HG03045 (cell line): ENCODE measurements around the gene NAV2.

ENCODE experiments used
- ATAC-seq: cut with Tn5 transposase; IDR thresholded peaks from one replicate; pipeline ENCODE4 v1.9.1; 2021; ENCODE audit warnings: mild to moderate bottlenecking, moderate library complexity; ENCODE audit not compliant: unreplicated experiment

The NAV2 gene

DNA sequence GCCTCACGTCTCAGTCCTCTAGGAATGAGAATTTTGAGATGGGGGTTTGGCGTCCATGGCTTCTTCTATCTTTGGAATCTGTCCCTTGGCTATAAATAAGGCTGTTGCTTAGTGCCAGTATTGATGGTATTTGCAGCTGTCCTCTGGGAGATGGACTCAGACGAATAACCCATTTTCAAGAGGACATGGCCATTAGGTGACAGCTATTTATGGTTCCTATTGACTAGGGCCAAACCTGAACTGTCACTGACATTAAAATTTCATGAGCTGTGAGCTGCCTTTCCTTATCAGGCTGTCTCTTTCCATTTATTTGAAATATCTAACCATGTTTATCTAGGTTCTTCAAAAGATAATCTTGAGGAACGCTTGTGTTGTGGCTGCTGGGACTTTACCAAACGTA, 92.7 kb downstream of the NAV2 start:
- no peak for ATAC-seq

DNA sequence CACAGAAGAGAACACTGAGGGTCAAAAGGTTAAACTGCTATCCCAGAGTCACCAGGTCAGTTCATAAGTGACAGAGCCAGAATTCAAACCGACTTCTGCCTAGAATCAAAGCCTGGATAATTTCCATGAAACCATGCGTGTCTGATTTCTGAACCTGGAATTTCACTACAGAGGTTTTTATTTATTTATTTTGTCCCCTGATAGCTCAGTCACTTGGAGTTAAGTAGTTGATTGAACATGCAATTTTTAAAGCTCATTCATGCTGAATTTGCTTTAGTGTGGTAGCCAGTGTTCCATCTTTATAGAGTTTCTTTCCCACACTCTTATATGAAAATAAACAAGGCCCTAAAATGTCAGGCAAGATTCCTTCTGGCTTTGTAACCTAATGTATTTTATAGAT, 93.2 kb downstream of the NAV2 start:
- ATAC-seq: no peak

DNA sequence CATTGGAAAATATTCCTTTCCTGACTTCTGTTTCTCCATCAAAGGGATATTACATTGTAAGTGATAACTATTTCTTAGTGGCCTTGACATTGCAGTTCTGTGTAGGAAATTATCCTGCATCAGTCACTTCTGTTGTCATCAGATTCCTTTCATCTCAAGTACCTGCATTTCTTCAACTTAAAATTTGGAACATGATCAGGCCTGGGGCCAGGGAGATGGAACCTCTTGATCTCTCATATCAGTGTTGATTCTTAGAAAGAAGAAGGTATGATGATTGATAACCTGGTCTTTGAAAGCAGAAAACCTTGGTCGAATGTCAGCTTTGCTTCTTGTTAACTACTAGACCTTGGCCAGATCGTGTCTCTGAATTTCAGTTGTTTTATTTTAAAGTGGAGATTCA, 93.6 kb downstream of the NAV2 start:
- ATAC-seq: no peak

DNA sequence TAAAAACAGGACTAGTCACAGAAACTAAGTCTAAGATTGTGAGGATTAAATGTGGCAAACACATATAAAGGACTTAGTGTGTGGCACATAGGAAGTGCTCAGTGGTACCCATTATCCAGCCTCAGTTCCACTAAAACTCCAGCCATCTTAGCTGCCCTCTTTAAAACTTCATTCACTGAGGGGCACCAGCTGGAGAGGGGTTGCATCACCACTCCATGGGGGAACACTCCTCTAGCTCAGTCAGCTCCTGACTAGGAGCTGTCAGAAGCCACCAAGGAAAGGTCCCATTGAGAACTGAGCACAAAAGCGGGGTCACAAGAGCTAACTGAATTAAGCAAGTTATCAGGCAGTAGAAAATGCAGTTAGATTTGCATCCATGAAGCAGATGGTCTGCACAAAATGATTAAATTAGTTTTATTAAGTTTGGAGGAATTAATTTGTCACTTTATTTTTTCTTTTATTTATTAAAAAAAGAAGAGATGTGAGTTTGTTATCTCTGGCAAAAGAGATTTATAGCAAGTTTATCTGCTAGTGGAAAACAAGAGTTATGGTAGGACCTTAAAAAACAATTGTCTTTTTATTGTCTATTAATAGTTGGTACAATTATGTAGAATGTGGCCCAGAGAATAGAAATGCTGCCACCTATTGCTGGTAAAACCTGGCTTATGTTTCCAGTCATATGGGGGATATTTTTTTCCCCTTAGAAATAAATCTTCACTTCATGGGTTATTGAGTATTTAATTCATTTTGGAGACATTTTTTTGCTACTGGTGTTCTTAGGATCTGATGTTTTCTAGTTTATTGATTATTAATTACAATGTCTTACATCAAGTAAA, 95.7 kb downstream of the NAV2 start:
- ATAC-seq: no peak

DNA sequence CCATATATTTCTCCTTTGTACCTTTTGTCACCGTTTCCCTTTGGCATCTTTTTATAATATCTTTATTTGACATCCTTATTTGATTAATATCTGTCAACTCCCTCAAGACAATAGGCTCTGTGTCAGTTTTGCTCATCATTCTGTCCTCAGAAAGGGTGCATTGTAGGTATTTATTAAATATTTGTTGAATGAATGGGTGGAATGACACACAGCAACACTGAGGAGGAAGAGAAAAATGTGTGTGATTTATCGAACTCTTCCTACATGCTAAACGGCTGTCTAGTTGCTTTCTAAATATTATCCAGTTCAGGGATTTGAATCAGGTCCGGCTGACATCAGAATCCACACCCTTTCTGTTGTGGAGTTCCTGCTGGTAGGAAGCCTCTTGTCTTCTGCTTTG, 98.2 kb downstream of the NAV2 start:
- ATAC-seq: no peak

DNA sequence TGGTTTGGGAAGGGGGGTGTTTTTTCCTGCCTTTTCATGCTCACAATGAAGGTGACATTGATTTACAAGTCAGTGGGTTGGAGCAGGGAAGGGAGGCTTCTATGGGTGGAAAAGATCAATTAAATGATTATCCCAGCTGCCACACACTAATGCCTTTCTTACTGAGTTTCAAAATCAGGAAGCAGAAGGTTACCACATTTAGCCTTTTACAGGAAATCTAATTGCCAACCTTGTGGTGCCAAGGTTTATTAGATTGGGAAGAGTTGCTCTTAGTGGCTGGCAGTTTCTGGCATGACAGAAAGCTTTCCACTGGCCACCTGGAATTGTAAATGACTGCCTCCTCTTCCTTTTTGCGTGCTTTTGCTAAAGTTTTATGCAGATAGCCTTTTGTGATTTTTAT, 98.7 kb downstream of the NAV2 start:
- ATAC-seq: no peak

DNA sequence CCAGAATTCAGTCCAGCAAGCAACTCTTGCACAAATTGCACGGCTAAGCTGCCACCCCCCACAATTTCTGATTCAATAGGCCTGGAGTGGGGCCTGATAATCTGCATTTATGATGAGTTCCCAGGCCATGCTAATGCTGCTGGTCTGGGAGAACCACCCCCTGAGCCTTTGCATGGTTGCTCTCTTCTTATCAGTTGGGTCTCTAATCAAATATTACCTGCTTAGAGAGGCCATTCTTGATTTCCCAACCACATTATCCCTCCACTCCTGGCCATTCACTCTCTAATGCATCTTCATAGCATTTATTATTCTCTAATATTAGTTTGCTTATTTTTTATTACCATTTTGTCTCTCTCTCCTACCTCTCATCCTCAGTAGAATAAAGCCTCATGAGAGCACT, 99.5 kb downstream of the NAV2 start:
- ATAC-seq: no peak

DNA sequence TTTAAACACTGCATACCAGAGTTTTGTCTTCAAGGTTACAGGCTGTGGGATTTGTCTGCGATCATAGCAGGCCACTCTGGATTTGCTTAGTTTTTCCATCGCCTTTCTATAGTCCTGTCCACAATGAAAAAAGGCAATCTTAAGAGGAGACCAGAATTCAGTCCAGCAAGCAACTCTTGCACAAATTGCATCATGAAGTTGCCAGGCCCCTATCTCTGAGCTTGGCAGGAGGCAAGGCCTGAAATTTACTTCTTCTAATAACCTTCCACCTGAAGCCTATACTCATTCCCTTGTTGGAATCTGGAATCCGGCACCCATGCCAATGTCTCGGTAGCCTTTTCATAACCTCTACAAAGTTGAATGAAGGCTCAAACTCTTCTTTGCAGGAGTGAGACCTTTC, 100.1 kb downstream of the NAV2 start:
- no peak for ATAC-seq

DNA sequence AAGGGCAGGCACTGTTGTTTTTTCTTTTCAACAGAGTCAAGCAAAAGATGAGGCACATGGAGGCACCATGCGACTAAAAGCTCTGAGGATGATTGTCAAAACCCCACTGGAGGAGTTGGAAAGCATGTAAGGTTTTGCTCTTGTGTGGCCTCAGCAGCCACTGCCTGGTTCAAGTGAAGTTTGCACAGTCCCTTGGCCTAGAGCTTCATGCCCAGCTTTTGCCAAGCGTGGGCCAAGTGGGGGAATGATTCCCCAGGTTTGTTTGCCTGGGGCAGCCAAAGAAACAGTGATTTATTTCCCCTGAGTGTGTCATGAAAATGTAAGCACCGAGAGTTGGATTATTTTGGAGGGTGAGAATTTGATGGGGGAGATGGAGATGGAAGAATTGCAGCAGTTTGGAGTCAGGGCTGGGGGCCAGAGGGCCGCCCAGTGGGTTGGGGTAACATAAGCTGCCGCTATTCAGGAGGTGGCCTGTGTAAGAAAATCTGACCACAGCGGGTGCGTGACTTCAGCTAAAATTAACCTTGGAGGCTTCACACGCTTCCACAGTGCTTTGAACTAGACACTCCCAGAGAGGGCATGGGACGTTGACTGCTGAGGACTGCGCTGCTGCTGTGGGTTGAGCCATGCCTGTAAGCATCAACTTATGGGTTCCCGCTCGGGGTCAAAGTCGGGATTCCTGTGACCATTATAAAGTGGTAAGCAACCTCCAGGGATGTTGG, 100.7 kb downstream of the NAV2 start:
- no peak for ATAC-seq

DNA sequence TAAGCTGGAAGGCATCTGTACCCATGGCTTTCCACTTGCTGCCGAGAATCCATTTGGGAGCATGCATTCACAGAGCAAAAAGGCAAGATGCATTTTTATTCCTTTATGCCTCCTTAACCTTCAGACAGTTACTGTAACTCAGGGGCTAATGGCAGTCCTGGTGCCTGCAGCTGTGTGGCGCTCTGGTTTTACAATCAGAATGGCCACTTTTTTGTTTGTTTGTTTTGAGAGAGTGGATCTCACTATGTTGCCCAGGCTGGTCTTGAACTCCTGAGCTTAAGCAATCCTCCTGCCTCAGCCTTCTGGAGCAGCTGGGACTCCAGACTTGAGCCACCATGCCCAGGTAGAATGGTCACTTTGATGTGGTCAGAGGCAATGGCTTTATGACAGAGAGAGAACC, 101.8 kb downstream of the NAV2 start:
- ATAC-seq: no peak

DNA sequence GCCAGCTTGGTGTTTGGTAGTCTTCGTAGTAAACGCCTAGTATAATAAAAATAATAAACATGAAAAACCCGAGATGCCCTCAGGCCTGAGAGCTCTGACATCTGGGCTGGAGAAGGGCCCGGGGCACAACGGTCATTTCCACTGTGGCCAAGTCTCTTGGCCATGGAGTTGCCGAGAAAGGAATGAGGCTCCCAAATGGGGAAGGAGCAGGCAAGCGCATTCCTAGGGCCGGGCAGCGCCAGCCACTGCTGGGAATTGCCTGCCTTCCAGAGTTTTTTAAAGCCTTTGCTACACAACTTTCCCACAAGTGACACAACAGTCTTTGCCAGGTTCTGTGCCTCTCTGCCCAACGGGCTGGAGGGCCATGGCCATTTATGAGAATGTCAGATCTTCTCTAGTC, 103.4 kb downstream of the NAV2 start:
- no peak for ATAC-seq

DNA sequence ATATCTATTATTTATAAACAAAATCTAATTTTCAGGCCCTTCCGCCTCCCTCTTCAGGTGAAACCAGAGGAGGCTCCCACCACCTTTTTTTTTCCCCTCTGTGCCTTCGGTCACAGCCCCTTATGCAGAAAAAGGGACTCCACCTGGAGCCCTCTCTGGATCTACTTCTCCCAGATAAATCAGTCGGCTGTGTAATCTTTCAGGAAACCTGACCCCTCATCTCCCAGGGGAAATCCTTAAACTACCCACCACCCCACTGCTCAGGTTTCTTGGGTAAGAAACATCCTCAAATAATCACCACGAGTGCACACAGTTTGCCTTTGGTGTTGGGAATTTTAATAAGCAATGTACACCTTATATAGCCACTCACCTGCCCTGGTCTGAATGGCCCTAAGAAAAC, 104.2 kb downstream of the NAV2 start:
- ATAC-seq: no peak

DNA sequence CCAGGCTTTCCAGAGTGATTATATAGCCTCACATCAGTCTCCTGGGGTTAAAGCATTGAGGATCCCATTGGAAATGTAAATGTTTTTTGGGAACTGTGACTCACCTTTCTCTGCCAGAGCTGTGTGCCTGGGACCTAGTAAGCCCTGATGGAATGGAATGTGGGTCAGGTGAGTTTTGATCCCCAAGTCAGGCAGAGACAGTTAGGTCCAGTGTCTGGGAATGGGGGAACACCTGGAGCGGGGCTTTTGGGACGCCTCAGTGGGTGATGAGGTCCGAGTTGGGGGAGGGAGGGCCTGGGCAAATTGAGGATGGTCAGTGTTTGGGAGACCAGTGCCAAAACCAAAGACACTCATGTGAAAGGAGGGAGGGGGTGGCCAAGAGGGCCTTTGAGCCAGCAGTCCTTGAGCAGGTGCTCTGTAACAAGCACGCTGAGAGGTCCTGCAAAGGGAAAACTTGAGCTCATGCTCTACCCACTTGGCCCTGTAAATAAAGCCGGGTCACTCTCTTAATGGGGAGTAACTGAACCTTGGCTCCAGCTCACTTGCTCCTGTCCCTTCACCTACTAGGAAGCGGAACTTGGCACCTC, 104.7 kb downstream of the NAV2 start:
- ATAC-seq: no peak

DNA sequence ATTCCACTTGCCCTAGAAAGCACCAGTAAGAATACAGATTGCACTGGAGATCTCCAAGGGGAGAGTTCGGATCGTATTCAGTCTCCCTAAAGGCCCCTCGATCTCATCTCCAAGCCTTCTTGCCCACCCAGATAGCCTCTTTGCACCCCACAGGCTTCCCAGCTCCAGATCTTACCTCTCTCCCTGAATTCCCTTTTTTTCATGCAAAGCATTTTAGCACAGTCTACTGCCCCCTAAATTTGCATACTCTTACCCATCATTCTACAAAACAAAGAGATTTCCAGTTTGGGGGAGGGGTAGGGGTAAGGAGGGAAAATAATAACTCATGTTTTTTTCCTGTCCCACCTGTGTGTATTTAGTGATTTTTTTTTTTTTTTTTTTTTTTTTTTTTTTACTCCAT, 105.2 kb downstream of the NAV2 start:
- no peak for ATAC-seq

DNA sequence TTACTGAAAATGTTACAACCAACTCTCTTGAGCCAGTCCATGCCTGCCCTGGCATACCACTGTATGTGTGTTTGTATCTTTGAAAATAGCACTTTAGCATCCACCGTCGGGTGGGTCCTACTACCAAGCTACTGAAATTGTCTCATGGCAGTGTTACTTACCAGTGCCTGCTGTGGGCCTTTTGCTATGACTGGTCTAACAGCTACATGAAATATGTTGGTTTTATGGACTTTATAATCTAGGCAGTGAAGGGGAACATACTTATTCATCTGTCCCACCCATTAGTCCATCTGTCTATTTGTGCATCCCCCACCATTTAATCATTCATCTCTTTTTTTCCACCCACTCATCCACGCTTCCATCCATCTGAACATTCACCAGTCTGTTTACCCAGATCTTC, 106.0 kb downstream of the NAV2 start:
- no peak for ATAC-seq

DNA sequence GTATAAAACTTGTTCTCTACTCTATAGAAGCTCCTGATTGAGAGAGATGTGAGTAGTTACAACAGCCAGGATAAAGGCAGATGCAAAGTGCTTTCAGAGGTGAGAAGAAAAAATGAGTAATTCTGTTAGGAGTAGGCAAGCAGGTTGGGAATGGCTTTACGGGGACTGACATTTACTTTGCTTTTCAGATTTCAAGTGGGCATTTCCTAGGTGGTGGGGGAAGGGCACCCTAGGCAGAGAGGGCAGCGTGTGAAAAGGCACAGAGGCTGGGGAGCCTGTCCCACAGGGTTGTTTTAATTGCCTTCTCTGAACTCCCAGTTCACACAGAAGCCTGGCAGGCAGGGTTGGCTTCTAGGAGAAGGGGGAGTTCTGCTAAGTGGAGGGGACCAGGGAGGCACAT, 106.5 kb downstream of the NAV2 start:
- ATAC-seq: no peak

DNA sequence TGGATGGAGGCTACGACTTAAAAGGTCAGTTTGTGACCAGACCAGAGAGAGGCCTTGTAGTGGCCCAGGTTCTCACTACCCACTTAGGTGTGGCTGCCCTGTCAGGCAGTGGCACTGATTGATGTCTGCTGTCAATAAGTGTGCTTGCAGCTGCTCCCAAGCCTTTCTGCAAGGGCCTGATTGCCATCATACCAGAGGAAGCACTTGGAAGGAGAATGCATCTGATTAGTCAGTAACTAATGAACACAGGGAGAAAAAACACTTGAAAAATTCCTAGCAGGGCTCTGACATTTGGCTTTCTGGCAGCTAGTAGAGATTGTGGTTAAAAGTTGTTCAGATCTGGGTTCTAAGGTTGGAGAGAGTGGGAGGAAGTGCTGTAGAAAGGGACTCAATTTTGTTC, 107.5 kb downstream of the NAV2 start:
- ATAC-seq: no peak

DNA sequence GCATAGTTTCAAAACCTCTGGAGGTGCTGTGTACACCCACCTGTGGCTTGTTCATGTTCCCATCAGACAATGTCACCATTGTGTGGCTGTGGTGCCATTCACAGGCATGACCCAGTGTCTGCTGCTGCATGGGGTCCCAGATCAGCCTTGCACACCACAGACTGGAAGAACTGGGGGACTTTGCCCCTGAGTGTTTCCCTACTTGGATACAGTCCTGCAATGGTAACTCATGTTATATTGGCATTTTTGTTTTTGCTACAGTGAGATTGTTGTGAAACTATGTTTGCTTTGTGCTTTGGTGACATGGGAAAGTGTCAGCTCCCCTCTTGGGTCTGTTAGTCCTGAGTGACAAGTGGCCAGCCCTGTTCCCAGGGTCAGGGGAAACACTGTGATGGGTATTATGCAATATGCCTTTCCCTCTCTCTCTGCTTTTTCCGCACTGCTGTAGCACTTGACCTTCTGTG, 108.8 kb downstream of the NAV2 start:
- ATAC-seq: no peak

DNA sequence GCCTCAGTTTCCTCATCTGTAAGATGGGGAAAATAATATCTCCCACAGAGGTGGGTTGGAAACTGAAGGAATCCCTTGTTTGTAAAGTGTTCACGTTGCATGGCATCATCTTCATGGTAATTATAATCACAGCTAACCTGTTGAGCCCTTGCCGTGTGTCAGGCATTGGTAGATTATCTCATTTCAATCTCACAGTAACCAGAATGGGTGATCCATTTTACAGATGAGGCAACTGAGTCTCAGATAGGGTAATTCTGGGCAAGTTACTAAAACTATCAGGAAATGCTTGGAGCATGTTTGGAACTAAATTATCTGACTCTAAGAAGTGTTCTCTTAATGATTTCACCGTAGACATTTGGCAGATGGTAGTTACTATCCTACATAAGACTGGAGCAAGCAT, 109.4 kb downstream of the NAV2 start:
- no peak for ATAC-seq

DNA sequence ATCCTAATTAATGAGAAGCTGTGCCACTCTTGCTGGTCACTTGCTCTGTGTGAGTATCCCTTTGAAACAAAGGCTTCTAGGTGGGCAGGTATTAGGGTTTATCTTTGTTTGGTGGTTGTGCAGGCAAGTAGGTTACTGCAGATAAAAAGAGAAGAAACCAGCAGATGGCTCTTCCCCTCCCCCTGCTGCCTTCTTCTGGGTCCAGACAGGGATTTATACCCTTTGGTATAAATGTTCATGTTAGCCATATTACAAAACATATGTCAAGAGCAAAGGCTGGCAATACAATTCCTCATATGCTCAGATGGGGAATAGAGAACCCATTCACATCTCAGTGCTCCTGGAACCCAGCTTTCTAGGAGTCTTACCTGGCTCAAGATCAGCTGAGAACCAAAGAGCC, 109.9 kb downstream of the NAV2 start:
- no peak for ATAC-seq

DNA sequence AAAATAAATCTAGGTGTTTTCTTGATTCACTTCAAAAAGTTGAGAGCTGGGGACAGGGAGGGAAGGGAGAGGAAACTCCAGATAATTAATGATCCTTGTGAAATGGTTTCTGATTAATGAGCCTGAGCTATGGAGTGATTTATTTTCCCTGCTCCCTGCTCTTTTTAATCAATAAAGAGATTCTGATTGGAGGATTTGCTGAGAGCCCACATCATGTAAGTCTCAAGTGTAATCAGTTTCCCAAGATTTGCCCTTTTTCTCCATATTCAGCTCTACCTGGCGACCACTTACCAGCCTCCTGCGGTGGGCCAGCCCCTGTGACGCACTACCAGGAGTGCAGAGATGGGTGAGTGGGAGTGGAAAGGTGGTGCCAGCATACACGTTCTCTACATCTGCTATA, 114.0 kb downstream of the NAV2 start:
- no peak for ATAC-seq
